ENCODE results near the gene RANBP17.

The RANBP17 gene

GRCh38 chr5:171310212-171310818 is 448.5 kb downstream of the RANBP17 start:
- Mint-ChIP-seq H3K27ac (peak overlapping the region; percentile 94), H3K4me1 (peaks cover 21 to 37% of the 10 kb centered on the region in 2 donors), H3K27me3 (peaks cover 55 to 84% of the 10 kb centered on the region in 2 donors), H3K9me3 (no peaks in the 10 kb centered on the region), H3K36me3 (peaks cover 4 to 13% of the 10 kb centered on the region in 2 donors), H3K4me3 (peak overlapping the region; percentile 70 to 76)
- no peak for ATAC-seq (replicated peaks)
- DNase-seq = no peak

- Mint-ChIP-seq H3K27ac (peak overlapping the region; percentile 94), H3K27me3 (peaks cover 52 to 84% of the 10 kb centered on the region in 2 donors), H3K9me3 (no peaks in the 10 kb centered on the region), H3K36me3 (peaks cover 4 to 13% of the 10 kb centered on the region in 2 donors), H3K4me3 (peak overlapping the region; percentile 70 to 76), H3K4me1 (peaks cover 21 to 39% of the 10 kb centered on the region in 2 donors)
- DNase-seq (no peak), ATAC-seq (replicated peaks) (no peak)
Observed at GRCh38 chr5:171310819-171311321, 449.1 kb downstream of the RANBP17 start.

- H3K4me3 Mint-ChIP-seq = peak overlapping the region; percentile 25 to 65
- peaks cover 4 to 13% of the 10 kb centered on the region in 2 donors for H3K36me3 Mint-ChIP-seq
- no peak for DNase-seq
- no peak for ATAC-seq (replicated peaks)
- no peak overlapping the region for H3K27ac Mint-ChIP-seq
- H3K4me1 Mint-ChIP-seq = peaks cover 21 to 46% of the 10 kb centered on the region in 2 donors
- no peaks in the 10 kb centered on the region for H3K9me3 Mint-ChIP-seq
- peaks cover 50 to 84% of the 10 kb centered on the region in 2 donors for H3K27me3 Mint-ChIP-seq
Observed at GRCh38 chr5:171311322-171312077, 449.7 kb downstream of the RANBP17 start.

GRCh38 chr5:171312129-171312974 is 450.5 kb downstream of the RANBP17 start:
- ATAC-seq (replicated peaks) = no peak
- H3K4me1 Mint-ChIP-seq = peaks cover 21 to 49% of the 10 kb centered on the region in 2 donors
- H3K27me3 Mint-ChIP-seq = peaks cover 54 to 87% of the 10 kb centered on the region in 2 donors
- no peaks in the 10 kb centered on the region for H3K9me3 Mint-ChIP-seq
- peak overlapping the region; percentile 83 for H3K27ac Mint-ChIP-seq
- peaks cover 4 to 13% of the 10 kb centered on the region in 2 donors for H3K36me3 Mint-ChIP-seq
- DNase-seq = no peak
- H3K4me3 Mint-ChIP-seq = peak overlapping the region; percentile 55 to 65

- H3K4me1 Mint-ChIP-seq = peaks cover 21 to 49% of the 10 kb centered on the region in 2 donors
- H3K4me3 Mint-ChIP-seq = peak overlapping the region; percentile 26 to 52
- DNase-seq (no peak), ATAC-seq (replicated peaks) (no peak)
- peak overlapping the region; percentile 90 for H3K27ac Mint-ChIP-seq
- H3K36me3 Mint-ChIP-seq = peaks cover 4 to 13% of the 10 kb centered on the region in 2 donors
- H3K9me3 Mint-ChIP-seq = no peaks in the 10 kb centered on the region
- H3K27me3 Mint-ChIP-seq = peaks cover 57 to 87% of the 10 kb centered on the region in 2 donors
Observed at GRCh38 chr5:171313481-171314206, 451.8 kb downstream of the RANBP17 start.

DNA sequence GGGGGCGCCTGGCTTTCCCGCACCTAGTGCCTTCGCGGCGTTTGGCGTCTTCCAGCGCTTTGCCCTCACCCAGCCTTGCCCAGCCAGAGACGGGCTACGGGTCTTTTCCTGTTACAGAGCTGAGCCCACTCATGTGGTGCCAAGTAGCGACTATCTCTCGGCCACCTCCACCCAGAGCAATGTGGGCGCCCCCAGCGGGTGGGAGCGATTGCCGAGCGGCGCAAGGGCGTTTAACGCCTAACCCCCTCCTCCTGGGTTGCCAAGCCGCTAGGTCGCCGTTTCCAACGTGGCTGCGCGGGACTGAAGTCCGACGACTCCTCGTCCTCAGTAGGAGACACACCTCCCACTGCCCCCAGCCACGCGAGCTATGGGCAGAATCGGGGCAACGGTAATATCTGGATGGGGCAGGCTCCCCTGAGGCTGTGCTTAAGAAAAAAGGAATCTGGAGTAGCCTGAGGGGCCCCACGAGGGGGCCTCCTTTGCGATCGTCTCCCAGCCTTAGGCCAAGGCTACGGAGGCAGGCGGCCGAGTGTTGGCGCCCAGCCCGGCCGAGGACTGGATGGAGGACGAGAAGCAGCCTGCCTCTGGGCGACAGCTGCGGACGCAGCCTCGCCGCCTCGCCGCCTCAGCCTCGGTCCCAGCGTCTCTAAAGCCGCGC is 453.0 kb downstream of the RANBP17 start:
- DNase-seq (no peak), ATAC-seq (replicated peaks) (no peak)
- Mint-ChIP-seq H3K27ac (peak overlapping the region; percentile 67), H3K9me3 (no peaks in the 10 kb centered on the region), H3K36me3 (peaks cover 4 to 13% of the 10 kb centered on the region in 2 donors), H3K27me3 (peaks cover 66 to 89% of the 10 kb centered on the region in 2 donors), H3K4me1 (peaks cover 18 to 44% of the 10 kb centered on the region in 2 donors), H3K4me3 (peak overlapping the region; percentile 8 to 41)

GRCh38 chr5:171315386-171315891 is 453.6 kb downstream of the RANBP17 start:
- peaks cover 67 to 89% of the 10 kb centered on the region in 2 donors for H3K27me3 Mint-ChIP-seq
- peaks cover 4 to 13% of the 10 kb centered on the region in 2 donors for H3K36me3 Mint-ChIP-seq
- H3K27ac Mint-ChIP-seq = no peak overlapping the region
- no peaks in the 10 kb centered on the region for H3K9me3 Mint-ChIP-seq
- no peak for ATAC-seq (replicated peaks)
- no peak for DNase-seq
- H3K4me3 Mint-ChIP-seq = peak overlapping the region in 1 of 2 donors; percentile 8
- peaks cover 17 to 38% of the 10 kb centered on the region in 2 donors for H3K4me1 Mint-ChIP-seq

DNA sequence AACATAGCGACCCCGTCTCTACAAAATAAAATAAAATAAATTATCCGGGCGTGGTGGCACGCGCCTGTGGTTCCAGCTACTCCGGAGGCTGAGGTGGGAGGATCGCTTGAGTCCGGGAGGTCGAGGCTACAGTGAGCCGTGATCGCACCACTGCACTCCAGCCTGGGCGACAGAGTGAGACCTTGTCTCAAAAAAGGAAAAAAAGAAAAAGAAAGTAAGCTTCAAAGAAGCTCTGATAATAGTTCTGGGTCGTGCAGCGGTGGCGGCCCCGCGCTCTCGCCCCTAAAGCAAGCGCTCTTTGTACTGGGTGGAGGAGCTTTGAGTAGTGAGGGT is 454.1 kb downstream of the RANBP17 start:
- peaks cover 4 to 8% of the 10 kb centered on the region in 2 donors for H3K36me3 Mint-ChIP-seq
- H3K4me1 Mint-ChIP-seq = peaks cover 12 to 34% of the 10 kb centered on the region in 2 donors
- peak overlapping the region; percentile 30 to 46 for H3K4me3 Mint-ChIP-seq
- H3K27me3 Mint-ChIP-seq = peaks cover 64 to 89% of the 10 kb centered on the region in 2 donors
- DNase-seq (no peak), ATAC-seq (replicated peaks) (no peak)
- H3K9me3 Mint-ChIP-seq = no peaks in the 10 kb centered on the region
- H3K27ac Mint-ChIP-seq = peak overlapping the region; percentile 88

- Mint-ChIP-seq H3K4me3 (peak overlapping the region; percentile 30 to 46), H3K4me1 (peaks cover 12 to 32% of the 10 kb centered on the region in 2 donors), H3K9me3 (no peaks in the 10 kb centered on the region), H3K27ac (peak overlapping the region; percentile 88), H3K27me3 (peaks cover 69 to 93% of the 10 kb centered on the region in 2 donors), H3K36me3 (peaks cover 4 to 8% of the 10 kb centered on the region in 2 donors)
- ATAC-seq (replicated peaks) (no peak), DNase-seq (no peak)
Observed at GRCh38 chr5:171316258-171317121, 454.7 kb downstream of the RANBP17 start.

- peaks cover 12 to 32% of the 10 kb centered on the region in 2 donors for H3K4me1 Mint-ChIP-seq
- peaks cover 4 to 8% of the 10 kb centered on the region in 2 donors for H3K36me3 Mint-ChIP-seq
- H3K27me3 Mint-ChIP-seq = peaks cover 73 to 97% of the 10 kb centered on the region in 2 donors
- H3K27ac Mint-ChIP-seq = peak overlapping the region; percentile 81
- DNase-seq (no peak), ATAC-seq (replicated peaks) (no peak)
- H3K4me3 Mint-ChIP-seq = no peak overlapping the region
- no peaks in the 10 kb centered on the region for H3K9me3 Mint-ChIP-seq
Observed at GRCh38 chr5:171317230-171317629, 455.4 kb downstream of the RANBP17 start.

DNA sequence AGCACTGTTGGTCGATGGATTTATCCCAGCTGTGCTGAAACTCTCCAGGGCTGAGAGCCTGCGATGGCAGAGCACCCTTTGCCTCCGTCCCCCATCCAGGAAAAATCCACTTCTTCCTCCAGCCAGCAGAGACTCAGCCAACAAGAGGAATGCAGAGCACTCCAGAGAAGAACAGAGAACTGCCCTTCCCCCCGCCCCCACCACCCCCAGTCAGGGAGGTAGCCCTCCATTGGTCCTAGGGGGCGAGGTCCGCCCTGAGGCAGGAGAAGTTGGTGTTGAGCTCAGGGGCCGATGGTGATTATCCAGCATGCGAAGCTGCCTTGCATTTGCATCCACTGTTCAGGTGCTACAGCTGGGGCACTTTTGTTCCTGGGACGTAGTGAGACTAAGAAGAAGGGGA is 456.2 kb downstream of the RANBP17 start:
- H3K9me3 Mint-ChIP-seq = no peaks in the 10 kb centered on the region
- peaks cover under 1 to 5% of the 10 kb centered on the region in 2 donors for H3K36me3 Mint-ChIP-seq
- peaks cover 6 to 24% of the 10 kb centered on the region in 2 donors for H3K4me1 Mint-ChIP-seq
- H3K27ac Mint-ChIP-seq = no peak overlapping the region
- no peak for DNase-seq
- no peak overlapping the region for H3K4me3 Mint-ChIP-seq
- no peak for ATAC-seq (replicated peaks)
- H3K27me3 Mint-ChIP-seq = peaks cover 66 to 97% of the 10 kb centered on the region in 2 donors

DNA sequence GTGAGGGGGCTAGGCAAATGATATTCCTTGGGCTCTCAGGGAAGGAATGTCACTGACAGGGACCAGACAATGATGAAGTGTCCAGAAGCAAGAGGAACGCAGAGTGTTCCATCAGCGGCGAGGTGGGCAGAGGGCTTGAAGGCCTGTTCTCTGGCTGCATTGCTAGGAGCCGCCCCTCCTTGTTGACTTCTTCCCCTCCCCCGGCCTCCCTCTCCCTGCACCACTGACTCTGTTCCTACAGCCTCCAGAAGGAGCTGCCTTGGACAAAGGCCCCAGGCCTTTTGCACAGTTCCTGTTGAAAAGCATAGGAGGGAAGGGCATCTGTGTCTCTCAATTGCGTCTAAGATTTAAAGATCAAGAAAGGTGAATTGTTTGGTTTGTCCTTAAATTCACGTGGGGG is 459.6 kb downstream of the RANBP17 start:
- no peak for ATAC-seq (replicated peaks)
- Mint-ChIP-seq H3K9me3 (peaks cover 0 to 1% of the 10 kb centered on the region in 2 donors), H3K36me3 (no peaks in the 10 kb centered on the region), H3K27ac (no peak overlapping the region), H3K4me1 (peaks cover 0 to 4% of the 10 kb centered on the region in 2 donors), H3K27me3 (peaks cover 67 to 95% of the 10 kb centered on the region in 2 donors), H3K4me3 (no peak overlapping the region)
- no peak for DNase-seq
